ENCODE measurements around the gene ABCB11.

DNA sequence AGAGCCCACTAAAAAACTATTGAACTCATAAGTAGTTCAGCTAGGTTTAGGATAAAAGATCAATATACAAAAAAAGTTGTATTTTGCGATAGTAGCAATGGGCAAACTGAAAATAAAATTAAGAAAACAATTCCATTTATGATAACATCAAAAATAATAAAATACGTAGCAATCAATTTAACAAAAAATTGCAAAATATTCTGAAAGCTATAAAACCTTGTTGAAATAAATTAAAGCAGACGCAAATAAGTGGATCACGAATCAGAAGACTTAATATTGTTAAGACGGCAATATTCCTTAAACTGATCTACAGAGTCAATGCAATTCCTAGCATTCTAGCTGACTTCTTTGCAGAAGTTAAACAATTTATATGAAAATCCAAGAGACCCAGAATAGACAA lies 24.5 kb downstream of the ABCB11 start:
- TF ChIP-seq JUND (IDR thresholded peaks at IDR 0.05; ENCODE audit: low read depth, low read length) = no peak
- TF ChIP-seq, protein P1, sequence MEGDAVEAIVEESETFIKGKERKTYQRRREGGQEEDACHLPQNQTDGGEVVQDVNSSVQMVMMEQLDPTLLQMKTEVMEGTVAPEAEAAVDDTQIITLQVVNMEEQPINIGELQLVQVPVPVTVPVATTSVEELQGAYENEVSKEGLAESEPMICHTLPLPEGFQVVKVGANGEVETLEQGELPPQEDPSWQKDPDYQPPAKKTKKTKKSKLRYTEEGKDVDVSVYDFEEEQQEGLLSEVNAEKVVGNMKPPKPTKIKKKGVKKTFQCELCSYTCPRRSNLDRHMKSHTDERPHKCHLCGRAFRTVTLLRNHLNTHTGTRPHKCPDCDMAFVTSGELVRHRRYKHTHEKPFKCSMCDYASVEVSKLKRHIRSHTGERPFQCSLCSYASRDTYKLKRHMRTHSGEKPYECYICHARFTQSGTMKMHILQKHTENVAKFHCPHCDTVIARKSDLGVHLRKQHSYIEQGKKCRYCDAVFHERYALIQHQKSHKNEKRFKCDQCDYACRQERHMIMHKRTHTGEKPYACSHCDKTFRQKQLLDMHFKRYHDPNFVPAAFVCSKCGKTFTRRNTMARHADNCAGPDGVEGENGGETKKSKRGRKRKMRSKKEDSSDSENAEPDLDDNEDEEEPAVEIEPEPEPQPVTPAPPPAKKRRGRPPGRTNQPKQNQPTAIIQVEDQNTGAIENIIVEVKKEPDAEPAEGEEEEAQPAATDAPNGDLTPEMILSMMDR (IDR thresholded peaks at IDR 0.05 in 2 of 3, conservative IDR thresholded peaks at IDR 0.05 in 1 of 3; ENCODE audit: control insufficient read depth in 2 of 3, extremely low read depth in 1 of 3, insufficient read depth in 1 of 3, low read depth in 3 of 3, low read length in 3 of 3) = no peak
- no peak for TF ChIP-seq HCFC1 (IDR thresholded peaks at IDR 0.05; ENCODE audit: low read length)

Measured in GM12878 (cell line).